GM19043 (cell line): ENCODE measurements around the gene COMT.

ENCODE experiments used
- ATAC-seq: cut with Tn5 transposase; IDR thresholded peaks from one replicate; pipeline ENCODE4 v1.9.1; 2021; ENCODE audit warnings: low read depth; ENCODE audit not compliant: unreplicated experiment

Gene COMT

GRCh38 chr22:19980766-19981165 lies 39.2 kb downstream of the COMT start:
- ATAC-seq, result no peak

- ATAC-seq, result no peak
These were observed 39.8 kb downstream of the COMT start for GRCh38 chr22:19981171-19981960.

GRCh38 chr22:19981961-19982920 lies 40.7 kb downstream of the COMT start:
- no peak for ATAC-seq

GRCh38 chr22:19982991-19983578 lies 41.5 kb downstream of the COMT start:
- no peak for ATAC-seq

- ATAC-seq, result no peak
These were observed 42.2 kb downstream of the COMT start for GRCh38 chr22:19983741-19984140.

- no peak for ATAC-seq
These were observed 42.7 kb downstream of the COMT start for GRCh38 chr22:19984201-19984753.

GRCh38 chr22:19984851-19985811 lies 43.6 kb downstream of the COMT start:
- ATAC-seq, result no peak

- no peak for ATAC-seq
These were observed 44.4 kb downstream of the COMT start for GRCh38 chr22:19986011-19986409.

- no peak for ATAC-seq
These were observed 45.1 kb downstream of the COMT start for GRCh38 chr22:19986410-19987341.

GRCh38 chr22:19987394-19988306 lies 46.1 kb downstream of the COMT start:
- no peak for ATAC-seq

- ATAC-seq, result no peak
These were observed 46.8 kb downstream of the COMT start for GRCh38 chr22:19988331-19988808.

GRCh38 chr22:19988965-19989724 lies 47.6 kb downstream of the COMT start:
- ATAC-seq, result no peak

GRCh38 chr22:19989725-19990067 lies 48.1 kb downstream of the COMT start:
- no peak for ATAC-seq

- no peak for ATAC-seq
These were observed 48.6 kb downstream of the COMT start for GRCh38 chr22:19990188-19990587.

GRCh38 chr22:19990609-19991394 lies 49.2 kb downstream of the COMT start:
- ATAC-seq, result no peak

GRCh38 chr22:19991395-19991644 lies 49.7 kb downstream of the COMT start:
- no peak for ATAC-seq
